ENCODE measurements around the gene ROR1. TPM values are rescaled to one million over a fixed set of nuclear protein-coding genes. Genes with fewer than 3 reads are reported as not detected.
A peak's percentile ranks its signal among the peaks of the same experiment; 100 is the strongest.

The ROR1 gene
- total RNA-seq (10 to 100 TPM; 25.5 to 27.5 TPM), polyA plus RNA-seq (ENCODE audit: insufficient read length in 6 of 6) (10 to 100 TPM; 77.2 to 95.8 (median 88.6) TPM)
- long read RNA-seq, donor 1, full-length matches to known transcripts: 13 of 41 reads
- long read RNA-seq, donor 1, partial matches to known transcripts: 28 of 41 reads
- long read RNA-seq, donor 1, other reads (novel, unspliced or antisense): 0 of 41 reads
- long read RNA-seq, donor 2, full-length matches to known transcripts: 19 of 38 reads
- long read RNA-seq, donor 2, partial matches to known transcripts: 19 of 38 reads
- long read RNA-seq, donor 2, other reads (novel, unspliced or antisense): 0 of 38 reads
- long read RNA-seq, donor 3, full-length matches to known transcripts: 14 of 23 reads
- long read RNA-seq, donor 3, partial matches to known transcripts: 9 of 23 reads
- long read RNA-seq, donor 3, other reads (novel, unspliced or antisense): 0 of 23 reads
- long read RNA-seq, donor 4, partial matches to known transcripts: 4 of 4 reads
- long read RNA-seq, donor 4, other reads (novel, unspliced or antisense): 0 of 4 reads
- long read RNA-seq, donor 5, full-length matches to known transcripts: 12 of 66 reads
- long read RNA-seq, donor 5, partial matches to known transcripts: 54 of 66 reads
- long read RNA-seq, donor 5, other reads (novel, unspliced or antisense): 0 of 66 reads
- long read RNA-seq, donor 6, full-length matches to known transcripts: 8 of 8 reads
- long read RNA-seq, donor 6, partial matches to known transcripts: 0 of 8 reads
- long read RNA-seq, donor 6, other reads (novel, unspliced or antisense): 0 of 8 reads
- long read RNA-seq, donor 7, full-length matches to known transcripts: 6 of 6 reads
- long read RNA-seq, donor 7, partial matches to known transcripts: 0 of 6 reads
- long read RNA-seq, donor 7, other reads (novel, unspliced or antisense): 0 of 6 reads
- long read RNA-seq, donor 8, full-length matches to known transcripts: 17 of 31 reads
- long read RNA-seq, donor 8, partial matches to known transcripts: 14 of 31 reads
- long read RNA-seq, donor 8, other reads (novel, unspliced or antisense): 0 of 31 reads
- long read RNA-seq, donor 9: 0 reads
- long read RNA-seq, donor 10, partial matches to known transcripts: 4 of 4 reads
- long read RNA-seq, donor 10, other reads (novel, unspliced or antisense): 0 of 4 reads
- long read RNA-seq, donor 11: 0 reads
- long read RNA-seq, donor 12, full-length matches to known transcripts: 7 of 7 reads
- long read RNA-seq, donor 12, partial matches to known transcripts: 0 of 7 reads
- long read RNA-seq, donor 12, other reads (novel, unspliced or antisense): 0 of 7 reads

DNA sequence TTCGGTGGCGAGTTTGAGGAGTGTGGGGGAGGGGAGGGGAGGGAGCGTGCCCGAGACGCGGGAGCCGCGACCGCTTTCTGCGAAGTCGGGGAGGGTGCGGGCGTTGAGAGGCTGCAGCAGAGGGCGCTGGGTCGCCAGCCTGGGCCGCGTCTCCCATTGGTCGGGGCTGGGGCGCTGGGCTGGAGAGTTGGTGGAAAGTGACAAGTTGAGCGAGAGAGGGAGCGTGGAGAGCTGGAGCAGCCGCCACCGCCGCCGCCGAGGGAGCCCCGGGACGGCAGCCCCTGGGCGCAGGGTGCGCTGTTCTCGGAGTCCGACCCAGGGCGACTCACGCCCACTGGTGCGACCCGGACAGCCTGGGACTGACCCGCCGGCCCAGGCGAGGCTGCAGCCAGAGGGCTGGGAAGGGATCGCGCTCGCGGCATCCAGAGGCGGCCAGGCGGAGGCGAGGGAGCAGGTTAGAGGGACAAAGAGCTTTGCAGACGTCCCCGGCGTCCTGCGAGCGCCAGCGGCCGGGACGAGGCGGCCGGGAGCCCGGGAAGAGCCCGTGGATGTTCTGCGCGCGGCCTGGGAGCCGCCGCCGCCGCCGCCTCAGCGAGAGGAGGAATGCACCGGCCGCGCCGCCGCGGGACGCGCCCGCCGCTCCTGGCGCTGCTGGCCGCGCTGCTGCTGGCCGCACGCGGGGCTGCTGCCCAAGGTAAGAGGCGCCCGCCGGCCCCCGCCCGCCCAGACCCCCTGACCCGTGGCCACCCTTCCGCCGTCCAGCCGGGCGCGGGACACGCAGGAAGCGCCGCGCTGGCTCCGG, at the start of gene ROR1:
TSS of gene ROR1 (plus strand) at position 203 of the 802 bp plus-strand sequence.
- ATAC-seq (peak; percentile 95), DNase-seq (peak; percentile 87 to 94 (median 90))
- peak within 1 kb of the TSS; percentile 46 to 56 for H3K4me3 ChIP-seq
- no peaks in the 10 kb centered on the region for H3K9me3 ChIP-seq
- H3K36me3 ChIP-seq: no peaks in the 10 kb centered on the region
- peaks cover 0 to 62% of the 10 kb centered on the region in 2 donors for H3K27me3 ChIP-seq
- TF ChIP-seq, protein P1, sequence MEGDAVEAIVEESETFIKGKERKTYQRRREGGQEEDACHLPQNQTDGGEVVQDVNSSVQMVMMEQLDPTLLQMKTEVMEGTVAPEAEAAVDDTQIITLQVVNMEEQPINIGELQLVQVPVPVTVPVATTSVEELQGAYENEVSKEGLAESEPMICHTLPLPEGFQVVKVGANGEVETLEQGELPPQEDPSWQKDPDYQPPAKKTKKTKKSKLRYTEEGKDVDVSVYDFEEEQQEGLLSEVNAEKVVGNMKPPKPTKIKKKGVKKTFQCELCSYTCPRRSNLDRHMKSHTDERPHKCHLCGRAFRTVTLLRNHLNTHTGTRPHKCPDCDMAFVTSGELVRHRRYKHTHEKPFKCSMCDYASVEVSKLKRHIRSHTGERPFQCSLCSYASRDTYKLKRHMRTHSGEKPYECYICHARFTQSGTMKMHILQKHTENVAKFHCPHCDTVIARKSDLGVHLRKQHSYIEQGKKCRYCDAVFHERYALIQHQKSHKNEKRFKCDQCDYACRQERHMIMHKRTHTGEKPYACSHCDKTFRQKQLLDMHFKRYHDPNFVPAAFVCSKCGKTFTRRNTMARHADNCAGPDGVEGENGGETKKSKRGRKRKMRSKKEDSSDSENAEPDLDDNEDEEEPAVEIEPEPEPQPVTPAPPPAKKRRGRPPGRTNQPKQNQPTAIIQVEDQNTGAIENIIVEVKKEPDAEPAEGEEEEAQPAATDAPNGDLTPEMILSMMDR (IDR thresholded peaks at IDR 0.05): peak; percentile 23 to 40
- H3K27ac ChIP-seq: peak within 1 kb of the TSS; percentile 81
- intact Hi-C loops (cut with DNase I): no loop called here
- H3K4me1 ChIP-seq: peaks cover 6 to 17% of the 10 kb centered on the region in 2 donors

DNA sequence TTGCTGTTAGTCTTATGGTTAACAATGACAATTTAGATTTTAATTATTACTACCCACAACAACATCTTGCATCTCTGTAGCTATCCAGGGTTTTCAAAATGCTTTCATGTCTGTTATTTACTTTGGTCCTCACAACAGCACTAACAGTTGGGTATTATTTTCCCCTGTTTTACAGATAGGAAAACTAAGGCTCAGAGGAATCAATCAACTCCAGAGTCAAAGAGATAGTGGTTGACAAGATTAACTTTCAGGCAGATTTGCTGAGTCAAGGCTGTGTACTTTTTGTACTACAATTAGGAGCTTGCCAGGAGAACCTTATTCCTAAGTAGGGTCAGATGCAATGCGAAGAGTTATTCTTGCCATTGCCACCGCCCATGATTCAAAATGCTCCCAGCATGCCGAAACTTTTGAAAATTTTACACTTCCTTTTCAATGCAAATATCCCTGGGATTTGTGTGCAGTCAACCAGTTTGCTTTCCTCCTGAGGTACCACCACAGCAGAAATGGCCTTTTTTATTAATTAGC, 49.4 kb upstream of the ROR1 start:
- Histone ChIP-seq H3K27me3 (no peaks in the 10 kb centered on the region), H3K4me1 (no peaks in the 10 kb centered on the region), H3K4me3 (no peak overlapping the region), H3K27ac (no peak overlapping the region), H3K9me3 (no peaks in the 10 kb centered on the region), H3K36me3 (no peaks in the 10 kb centered on the region)
- TF ChIP-seq, protein P1 (IDR thresholded peaks at IDR 0.05): no peak
- ATAC-seq (no peak), DNase-seq (no peak)
- intact Hi-C loops (cut with DNase I): no loop called here

DNA sequence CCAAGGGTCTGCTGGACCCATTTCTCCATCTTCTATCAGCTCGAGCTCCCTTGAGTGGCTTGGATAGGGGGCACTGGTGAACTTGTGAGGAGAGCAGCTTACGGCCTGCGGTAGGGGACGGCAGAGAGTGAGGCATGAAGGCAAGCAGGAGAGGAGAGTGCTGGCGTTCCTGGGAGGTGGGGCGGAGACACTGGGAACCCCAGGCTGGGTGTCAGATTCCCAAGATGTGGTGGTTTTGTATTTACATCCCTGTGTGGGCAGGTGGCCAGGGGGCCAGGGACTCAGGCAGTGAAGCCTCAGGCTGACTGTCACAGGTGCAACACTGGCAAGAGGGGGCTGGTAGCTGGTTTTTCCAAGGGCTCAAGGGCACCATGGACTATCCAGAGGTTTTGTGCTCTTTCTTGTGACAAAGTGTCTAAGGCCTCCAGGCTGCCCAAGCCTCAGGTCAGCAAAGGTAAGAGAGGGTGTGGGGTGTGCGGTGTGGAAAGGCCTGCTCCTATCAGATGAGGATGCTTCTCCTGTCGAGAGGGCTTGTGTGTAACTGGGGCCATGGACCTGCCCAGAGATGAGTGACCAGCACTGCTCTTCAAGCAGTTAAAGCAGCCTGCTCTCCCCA, 45.1 kb upstream of the ROR1 start:
- intact Hi-C loops (cut with DNase I): no loop called here
- no peaks in the 10 kb centered on the region for H3K36me3 ChIP-seq

DNA sequence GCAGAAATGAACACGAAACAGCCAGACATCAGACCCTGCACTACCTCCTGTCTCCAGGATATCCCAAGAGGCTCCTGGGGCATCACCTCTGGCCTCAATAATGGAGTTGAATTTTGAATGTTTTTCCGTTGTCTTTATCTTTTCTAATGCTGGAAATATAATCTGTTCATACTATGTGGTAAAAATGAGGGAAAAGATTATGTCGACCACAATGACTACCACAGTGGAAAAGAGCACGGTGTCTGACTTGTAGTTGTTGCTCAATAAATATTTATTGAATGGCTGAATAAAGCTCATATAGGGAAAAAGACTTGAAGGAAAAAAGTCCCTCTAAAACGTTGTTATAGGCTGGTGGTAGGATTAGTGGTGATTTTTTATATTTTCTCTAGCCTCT, 44.6 kb upstream of the ROR1 start:
- DNase-seq (no peak), ATAC-seq (no peak)
- no peaks in the 10 kb centered on the region for H3K4me1 ChIP-seq

More for the DNA sequence above, 45.1 kb upstream of the ROR1 start:
- no peak overlapping the region for H3K4me3 ChIP-seq
- no peak for DNase-seq
- H3K9me3 ChIP-seq: no peaks in the 10 kb centered on the region
- H3K4me1 ChIP-seq: no peaks in the 10 kb centered on the region
- TF ChIP-seq, protein P1 (IDR thresholded peaks at IDR 0.05): no peak
- ATAC-seq: no peak
- no peaks in the 10 kb centered on the region for H3K27me3 ChIP-seq
- no peak overlapping the region for H3K27ac ChIP-seq

More for the DNA sequence above, 44.6 kb upstream of the ROR1 start:
- TF ChIP-seq, protein P1 (IDR thresholded peaks at IDR 0.05): no peak
- Histone ChIP-seq H3K9me3 (no peaks in the 10 kb centered on the region), H3K27me3 (no peaks in the 10 kb centered on the region), H3K27ac (no peak overlapping the region), H3K4me3 (no peak overlapping the region), H3K36me3 (no peaks in the 10 kb centered on the region)
- intact Hi-C loops (cut with DNase I): no loop called here
